Measurements from ENCODE around the gene DEXI.
"Not testable (repeated sequence)": the region's sequence is repeated elsewhere in the genome, so short reads cannot be mapped to it uniquely, and the experiment has no call there.

Gene DEXI

DNA sequence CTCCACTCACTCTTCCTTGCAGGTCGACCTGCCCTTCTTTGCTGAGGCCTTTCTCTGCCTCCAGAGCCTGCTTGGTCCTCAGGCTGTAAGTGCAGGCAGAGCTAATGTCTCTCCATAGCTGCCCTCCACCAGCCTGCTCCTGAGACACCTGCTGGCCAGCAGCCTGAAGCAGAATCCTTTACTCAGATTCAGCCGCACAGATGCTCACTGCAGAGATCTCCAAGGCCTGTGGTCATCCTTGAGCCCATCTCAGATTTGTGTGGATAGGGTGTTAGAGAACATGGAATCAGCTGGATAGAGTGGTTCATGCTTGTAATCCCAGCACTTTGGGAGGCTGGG lies 11.5 kb downstream of the DEXI start:
- no peak for DNase-seq
- intact Hi-C loops (cut with DNase I): no loop called here

DNA sequence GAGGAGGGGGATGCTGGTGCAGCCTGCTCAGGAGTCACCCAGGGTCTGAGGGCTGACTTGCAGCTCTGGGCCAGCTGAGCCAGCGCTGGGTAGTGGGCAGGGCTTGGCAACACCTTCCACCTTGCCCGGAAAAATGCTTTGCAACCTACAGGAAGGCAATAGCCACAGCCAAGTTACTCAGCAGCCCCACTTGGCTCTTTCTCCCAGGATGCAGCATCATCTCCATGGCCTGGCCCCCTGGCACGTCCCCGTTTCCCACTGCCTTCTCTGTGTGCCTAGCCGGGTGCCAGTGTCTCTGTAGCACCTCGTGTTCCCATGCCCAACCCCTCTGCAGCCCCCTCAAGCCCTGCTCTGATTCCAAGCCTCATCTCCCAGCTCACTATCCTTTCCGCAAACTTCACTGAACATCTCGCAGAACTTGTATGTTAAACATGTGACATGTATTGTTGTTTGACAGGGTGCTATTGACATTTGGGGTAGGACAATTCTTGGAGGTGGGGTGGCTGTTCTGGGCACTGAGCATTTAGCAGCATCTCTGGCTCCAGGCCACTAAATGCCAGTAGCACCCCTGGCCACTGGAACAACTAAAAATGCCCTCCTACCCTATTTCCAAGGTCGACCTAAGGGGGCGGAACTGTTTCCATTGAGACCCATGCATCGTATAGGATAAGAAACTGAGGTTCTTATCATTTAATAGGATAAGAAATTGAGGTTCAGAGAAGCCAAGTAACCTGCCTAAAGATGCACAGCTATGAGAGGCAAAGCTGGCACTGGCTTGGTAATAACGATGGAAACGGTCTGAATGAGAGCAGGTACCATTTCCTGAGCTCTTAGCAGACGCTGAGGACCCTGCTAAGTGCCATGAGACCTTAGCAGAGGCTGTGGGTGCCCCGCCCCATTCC lies 12.2 kb downstream of the DEXI start:
- intact Hi-C loops (cut with DNase I): no loop called here
- DNase-seq: peak in 1 of 10 donors; percentile 67

DNA sequence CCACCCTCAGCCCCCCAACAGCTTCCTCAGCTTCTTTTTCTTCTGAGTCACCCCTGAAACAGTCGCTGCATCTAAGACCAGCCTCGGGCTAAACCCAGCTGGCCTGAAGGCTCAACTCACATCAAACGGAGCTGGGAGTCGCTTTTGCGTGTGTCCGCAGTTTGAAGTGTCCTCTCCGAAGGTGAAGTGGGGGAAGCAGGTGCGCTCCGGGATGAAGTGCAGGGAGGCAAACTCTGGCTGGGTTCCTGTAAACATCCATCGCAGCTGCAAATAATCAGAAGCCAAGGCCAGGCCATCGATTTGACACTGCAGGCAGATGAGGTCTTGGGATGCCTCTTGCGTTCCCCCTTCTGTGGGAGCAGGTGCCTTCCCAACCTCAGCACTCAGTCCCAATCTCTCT lies 13.2 kb downstream of the DEXI start:
- intact Hi-C loops (cut with DNase I): not testable (repeated sequence)
- peak in 1 of 10 donors; percentile 52 for DNase-seq

DNA sequence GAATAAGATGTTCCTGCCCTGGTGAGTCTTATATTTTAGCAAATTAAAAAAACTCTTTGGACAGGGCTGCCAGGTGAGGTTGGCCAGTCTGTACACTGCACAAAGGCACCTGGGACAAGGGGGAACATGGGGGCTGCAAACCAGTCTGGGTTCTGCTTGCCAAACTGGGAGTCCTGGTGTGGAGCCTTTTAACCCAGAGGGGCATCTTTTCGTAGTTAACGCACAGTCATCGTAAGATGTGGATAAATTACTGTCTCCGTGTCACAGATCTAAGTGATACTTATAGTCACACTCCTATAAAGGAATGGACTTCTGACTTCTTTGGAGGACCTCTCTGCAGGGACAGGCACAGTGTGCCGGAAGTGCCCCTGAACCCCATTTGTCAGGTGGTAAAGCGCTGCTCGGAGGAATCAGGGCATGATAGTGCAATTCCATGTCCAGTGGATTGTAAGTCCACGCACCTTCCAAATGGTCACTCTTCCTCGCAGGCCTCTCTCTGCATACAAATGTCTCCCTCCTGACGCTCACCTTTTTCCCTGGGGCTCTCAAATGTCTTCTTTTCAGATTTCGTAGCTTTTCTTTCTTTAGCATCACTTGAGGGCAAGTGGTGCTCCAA lies 14.7 kb downstream of the DEXI start:
- no peak for DNase-seq
- intact Hi-C loops (cut with DNase I): no loop called here

DNA sequence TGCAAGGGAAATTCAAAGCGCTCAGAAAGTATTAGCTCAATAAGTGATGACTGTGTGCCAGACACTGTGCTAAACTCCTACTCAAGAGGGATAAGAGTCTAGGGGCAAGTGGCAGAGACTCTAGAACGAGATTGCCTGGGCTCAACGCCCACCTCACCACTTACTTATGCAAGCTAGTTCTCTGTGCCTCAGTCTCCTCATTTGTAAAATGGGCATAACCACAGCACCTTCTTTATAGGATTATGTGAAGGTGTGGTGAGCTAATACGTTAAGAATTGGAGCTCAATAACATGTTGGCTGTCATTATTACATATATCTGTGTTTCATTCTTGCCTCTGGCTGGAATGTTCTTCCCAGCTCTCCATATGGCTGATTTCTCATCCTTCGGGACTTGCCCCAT lies 15.4 kb downstream of the DEXI start:
- no peak for DNase-seq
- intact Hi-C loops (cut with DNase I): no loop called here

DNA sequence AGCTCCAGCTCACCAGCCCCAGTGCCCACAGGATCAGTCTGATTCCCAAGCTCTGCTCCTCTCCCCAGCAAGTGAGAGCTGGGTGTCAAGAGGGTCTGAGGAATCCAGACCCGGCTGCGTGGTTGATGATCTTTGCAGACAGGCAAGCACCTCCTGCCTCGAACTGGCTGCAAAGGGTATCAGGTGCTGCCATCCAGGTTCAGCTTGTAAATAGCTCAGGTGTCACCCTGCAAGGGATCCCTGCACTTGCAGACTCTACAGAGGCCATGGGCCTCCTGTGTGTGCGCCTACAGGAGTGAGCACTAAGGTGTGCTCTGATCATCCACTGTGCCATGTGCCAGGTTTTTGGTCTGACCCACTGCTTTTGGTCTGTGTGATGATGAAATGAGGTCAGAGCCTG lies 16.2 kb downstream of the DEXI start:
- intact Hi-C loops (cut with DNase I): no loop called here
- DNase-seq: peak in 1 of 10 donors; percentile 1

DNA sequence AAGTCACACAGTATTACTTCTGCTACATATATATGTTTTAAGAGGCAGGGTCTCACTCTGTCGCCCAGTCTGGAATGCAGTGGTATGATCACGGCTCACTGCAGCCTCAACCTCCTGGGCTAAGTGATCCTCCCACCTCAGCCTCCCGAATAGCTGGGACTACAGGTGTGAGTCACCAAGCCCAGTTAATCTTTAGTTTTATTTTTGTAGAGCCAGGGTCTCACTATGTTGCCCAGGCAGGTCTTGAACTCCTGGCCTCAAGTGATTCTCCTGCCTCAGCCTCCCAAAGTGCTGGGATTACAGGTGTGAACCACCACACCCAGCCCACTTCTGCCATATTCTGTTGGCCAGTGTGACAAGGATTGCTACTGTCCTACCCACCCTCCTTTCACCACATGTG lies 17.0 kb downstream of the DEXI start:
- intact Hi-C loops (cut with DNase I): not testable (repeated sequence)
- peak in 1 of 10 donors; percentile 16 for DNase-seq

DNA sequence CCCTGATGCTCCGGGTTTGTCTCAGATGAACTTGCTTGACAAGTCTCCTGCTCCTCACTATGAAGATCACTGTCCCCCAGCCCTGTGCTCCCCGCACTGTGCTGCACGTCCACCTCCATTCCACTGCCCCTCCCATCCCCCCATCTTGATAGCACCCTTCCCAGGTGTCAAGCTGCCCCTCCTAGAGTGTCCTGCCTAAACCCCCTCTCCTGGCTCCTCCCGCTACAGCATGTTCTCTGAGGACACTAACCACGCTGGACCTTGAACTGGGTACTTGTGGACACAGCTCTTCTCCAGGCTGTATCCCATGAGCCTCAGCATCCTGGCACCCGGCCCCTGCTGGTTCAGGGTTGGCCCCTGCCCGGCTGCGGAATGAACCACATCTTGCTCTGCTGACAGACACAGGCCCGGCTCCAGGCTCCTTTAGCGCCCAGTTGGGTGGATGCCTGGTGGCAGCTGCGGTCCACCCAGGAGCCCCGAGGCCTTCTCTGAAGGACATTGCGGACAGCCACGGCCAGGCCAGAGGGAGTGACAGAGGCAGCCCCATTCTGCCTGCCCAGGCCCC lies 18.5 kb downstream of the DEXI start:
- intact Hi-C loops (cut with DNase I): loop anchor here (5.0 kb wide), 1 partner anchor 171 kb away; no protein-coding TSS in a partner anchor
- DNase-seq: peak; percentile 37 to 93 (median 67)

DNA sequence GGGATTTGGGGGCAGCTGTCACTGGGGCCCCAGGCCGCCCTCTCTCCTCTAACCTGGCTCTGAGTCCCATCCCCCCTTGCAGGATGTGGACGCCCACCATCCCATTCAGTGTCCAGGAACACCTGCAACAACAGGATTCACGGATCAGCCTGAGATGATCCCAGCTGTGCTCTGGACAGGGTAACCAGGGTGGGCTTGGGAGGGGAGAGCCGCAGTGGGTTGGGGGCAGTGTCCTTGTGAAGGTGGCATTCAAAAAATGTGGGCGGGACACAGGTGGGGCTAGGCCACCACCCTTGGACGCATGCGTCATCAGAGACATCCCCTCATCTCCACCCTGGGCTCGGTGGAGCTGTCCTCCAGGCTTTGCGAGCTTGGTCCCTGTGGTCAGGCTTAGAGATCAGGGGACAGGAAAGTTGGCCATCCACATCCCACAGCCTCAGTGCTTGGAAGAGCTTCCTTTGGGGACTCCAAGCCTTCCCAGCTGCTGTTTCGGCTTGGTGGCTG lies 19.1 kb downstream of the DEXI start:
- intact Hi-C loops (cut with DNase I): loop anchor here (5.0 kb wide), 1 partner anchor 171 kb away; no protein-coding TSS in a partner anchor
- DNase-seq: no peak

DNA sequence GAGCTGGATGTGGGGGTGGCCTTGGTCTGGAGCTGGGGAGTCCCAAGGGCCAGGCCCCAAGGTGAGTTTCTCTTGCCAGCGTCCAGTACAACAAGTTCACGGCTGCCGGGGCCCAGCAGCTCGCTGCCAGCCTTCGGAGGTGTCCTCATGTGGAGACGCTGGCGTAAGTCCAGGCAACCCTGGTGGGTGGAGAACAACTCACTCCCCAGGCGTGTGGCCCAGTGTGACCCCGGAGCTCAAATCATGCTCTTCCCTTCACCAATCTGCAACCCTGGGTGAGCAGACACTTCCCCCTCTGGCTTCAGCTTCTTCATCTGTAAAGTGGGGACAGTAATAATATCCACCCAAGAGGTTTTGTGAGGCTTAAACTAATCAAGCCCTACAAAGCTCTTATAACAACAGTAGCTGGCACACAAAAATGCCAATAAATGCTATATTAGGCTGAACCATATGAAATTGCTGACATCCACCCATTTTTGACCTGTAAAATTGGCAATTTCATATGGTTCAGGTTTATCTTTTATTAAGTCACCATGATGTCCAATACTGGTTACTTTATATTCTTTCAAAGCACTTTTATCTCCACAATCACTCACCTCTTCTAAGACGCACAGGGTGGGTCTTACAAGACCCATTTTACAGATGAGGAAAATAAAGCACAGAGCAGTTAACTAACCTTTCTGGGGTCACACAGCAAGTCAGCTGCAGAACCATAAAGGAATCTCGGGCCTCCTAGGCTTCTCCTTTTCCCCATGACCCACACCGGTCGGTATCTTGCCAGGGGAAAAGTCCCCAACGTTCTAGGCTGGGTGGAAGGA lies 19.7 kb downstream of the DEXI start:
- intact Hi-C loops (cut with DNase I): loop anchor here (5.0 kb wide), 1 partner anchor 170 kb away; no protein-coding TSS in a partner anchor

DNA sequence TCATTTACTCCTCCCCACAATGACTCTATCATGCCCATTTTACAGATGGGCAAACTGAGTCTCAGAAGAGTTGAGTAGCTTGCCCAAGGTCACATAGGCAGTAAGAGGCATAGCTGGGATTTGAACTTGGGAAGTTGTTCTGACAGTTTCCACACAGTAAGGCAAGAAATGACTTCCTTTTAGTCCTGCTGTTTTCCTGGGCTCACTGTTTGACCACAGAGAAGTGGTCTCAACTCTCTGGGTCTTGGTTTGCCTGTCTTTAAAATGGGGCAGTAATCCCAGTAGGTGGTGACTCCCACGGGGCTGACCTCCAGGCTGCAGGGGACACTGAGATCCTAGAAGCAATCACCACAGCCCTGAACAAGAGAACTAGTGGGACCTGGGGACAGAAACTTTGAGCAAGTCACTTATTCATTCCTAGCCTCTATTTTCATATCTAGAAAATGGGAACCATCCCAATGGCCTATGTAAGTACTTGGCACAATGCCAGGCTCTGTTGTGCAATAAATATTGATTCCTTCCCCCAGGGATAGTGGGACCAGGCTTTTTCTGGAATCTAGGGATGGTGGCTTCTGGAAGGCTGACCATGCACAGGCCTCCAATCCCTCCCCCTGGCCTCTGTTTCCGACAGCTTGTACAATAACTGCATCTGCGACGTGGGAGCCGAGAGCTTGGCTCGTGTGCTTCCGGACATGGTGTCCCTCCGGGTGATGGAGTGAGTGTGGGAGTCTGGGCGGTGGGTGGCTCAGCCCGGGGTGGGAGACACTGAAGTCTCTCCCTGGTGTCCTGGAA lies 20.5 kb downstream of the DEXI start:
- no peak for DNase-seq
- intact Hi-C loops (cut with DNase I): loop anchor here (5.0 kb wide), 1 partner anchor 169 kb away; no protein-coding TSS in a partner anchor

More for the DNA sequence above, 19.7 kb downstream of the DEXI start:
- DNase-seq: peak in 2 of 10 donors; percentile 73 to 91

DNA sequence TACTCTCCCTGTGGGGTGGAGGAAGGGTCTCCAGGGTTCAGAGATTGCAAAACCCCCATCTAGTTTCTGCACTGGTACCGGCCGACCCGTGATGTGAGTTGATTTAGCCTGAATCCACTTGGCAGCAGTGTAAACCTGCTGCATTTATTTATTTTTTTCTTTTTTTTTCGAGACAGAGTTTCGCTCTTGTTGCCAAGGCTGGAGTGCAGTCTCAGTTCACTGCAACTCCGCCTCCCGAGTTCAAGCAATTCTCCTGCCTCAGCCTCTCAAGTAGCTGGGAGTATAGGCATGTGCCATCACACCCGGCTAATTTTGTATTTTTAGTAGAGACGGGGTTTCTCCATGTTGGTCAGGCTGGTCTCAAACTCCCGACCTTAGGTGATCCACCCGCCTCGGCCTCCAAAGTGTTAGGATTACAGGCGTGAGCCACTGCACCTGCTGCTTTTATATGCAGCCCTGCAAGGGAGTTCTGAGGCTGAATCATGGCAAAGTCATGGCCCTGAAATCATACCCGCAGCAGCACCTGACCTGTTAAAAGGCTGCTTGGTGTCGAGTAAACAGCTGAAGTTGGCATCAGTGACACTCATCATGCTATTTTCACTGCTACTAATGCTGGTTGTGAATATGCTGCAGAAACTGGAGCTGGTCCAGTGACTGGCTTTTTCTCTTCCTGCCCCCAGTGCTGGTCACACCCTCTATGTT lies 21.4 kb downstream of the DEXI start:
- no peak for DNase-seq
- intact Hi-C loops (cut with DNase I): loop anchor here (5.0 kb wide), 1 partner anchor 169 kb away; no protein-coding TSS in a partner anchor

DNA sequence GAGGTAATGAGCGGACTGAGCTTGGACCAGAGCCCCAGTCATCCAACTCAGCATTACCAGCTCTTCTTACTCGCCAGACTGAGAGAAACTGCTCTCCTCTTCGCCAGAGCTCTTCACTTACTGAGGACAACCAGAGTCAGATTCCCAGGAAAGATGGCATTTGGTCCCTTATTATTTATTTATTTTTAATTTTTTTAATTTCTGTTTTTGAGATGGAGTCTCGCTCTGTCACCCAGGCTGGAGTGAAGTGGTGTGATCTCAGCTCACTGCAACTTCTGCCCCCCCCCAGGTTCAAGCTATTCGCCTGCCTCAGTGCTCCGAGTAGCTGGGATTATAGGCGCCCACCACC lies 23.3 kb downstream of the DEXI start:
- DNase-seq: no peak
- intact Hi-C loops (cut with DNase I): loop anchor here (5.0 kb wide), 2 partner anchors 177 to 402 kb away; partner anchors contain the start of gene NUBP1

DNA sequence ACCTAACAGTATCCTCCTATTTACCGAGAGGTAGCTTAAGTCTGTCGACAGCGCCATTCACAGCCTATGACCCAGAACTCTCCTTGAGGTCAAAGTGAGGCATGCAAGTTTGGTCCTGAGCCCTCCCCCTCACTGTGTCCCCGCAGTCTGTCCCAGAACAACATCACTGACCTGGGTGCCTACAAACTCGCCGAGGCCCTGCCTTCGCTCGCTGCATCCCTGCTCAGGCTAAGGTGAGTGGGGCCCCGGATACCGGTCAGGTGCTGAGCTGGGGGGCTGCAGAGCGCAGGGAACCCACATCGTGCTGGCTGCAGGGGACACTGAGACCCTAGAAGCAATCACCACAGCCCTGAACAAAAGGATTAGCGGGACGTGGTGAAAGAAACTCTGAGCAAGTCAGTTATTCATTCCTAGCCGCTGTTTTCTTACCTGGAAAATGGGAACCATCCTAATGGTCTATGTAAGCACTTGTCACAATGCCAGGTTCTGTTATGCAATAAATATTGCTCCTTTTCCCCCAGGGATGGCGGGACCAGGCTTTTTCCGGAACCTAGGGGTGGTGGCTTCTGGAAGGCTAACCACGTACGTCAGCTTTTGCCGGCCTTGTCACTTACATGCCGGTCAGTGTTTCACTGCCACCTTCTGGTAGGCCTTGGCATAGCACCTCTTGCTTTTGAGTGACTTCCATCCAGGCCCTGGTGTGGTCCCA lies 23.8 kb downstream of the DEXI start:
- peak; percentile 73 to 96 (median 90) for DNase-seq
- intact Hi-C loops (cut with DNase I): loop anchor here (5.0 kb wide), 2 partner anchors 176 to 401 kb away; partner anchors contain the start of gene NUBP1

DNA sequence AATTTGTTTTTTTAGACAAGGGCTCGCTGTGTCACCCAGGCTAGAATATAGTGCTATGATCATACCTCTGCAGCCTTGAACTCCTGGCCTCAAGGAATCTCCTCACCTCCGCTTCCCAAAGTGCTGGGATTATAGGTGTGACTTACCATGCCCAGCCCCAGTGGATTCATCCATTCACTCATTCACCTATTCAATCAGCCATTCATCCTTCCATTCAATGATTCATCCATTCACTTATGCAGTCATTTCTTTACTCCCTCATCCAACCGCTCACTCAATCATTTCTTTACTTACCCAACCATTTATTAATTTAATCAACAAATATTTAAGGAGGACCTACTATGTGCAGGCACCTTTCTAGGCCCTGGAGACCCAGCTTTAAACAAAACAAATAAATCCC lies 25.7 kb downstream of the DEXI start:
- intact Hi-C loops (cut with DNase I): loop anchor here (5.0 kb wide), 2 partner anchors 174 to 399 kb away; partner anchors contain the start of gene NUBP1
- no peak for DNase-seq

DNA sequence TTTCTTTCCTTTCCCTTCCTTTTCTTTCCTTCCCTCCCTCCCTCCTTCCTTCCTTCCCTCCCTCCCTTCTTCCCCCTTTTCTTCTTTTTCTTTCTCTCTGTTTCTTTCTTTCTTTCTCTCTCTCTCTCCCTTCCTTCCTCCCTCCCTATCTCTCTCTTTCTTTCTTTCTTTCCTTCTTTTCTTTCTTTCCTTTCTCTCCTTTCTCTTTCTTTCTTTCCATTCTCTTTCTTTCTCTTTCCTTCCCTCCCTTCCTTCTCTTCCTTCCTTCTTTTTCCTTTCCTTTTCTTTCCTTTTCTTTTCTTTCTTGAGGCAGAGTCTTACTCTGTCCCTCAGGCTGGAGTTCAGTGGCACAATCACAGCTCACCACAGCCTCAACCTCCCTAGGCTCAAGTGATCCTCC lies 31.0 kb downstream of the DEXI start:
- intact Hi-C loops (cut with DNase I): no loop called here

DNA sequence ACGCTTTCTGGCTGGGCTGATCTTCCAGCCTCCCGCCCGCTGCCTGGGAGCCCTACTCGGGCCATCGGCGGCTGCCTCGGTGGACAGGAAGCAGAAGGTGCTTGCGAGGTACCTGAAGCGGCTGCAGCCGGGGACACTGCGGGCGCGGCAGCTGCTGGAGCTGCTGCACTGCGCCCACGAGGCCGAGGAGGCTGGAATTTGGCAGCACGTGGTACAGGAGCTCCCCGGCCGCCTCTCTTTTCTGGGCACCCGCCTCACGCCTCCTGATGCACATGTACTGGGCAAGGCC lies 34.6 kb downstream of the DEXI start:
- intact Hi-C loops (cut with DNase I): no loop called here

More for the DNA sequence above, 31.0 kb downstream of the DEXI start:
- no peak for DNase-seq

More for the DNA sequence above, 34.6 kb downstream of the DEXI start:
- no peak for DNase-seq

Measured in posterior cingulate gyrus (tissue), 11 donors.